ENCODE measurements around the gene ACADSB. TPM values are rescaled to one million over a fixed set of nuclear protein-coding genes. Genes with fewer than 3 reads are reported as not detected.

ACADSB gene
- total and polyA plus RNA-seq, 10 of the 15 experiments (the other 5 are each of a cell fraction or from before 2014, with no cell fraction given): 10.8 to 24.0 (median 15.0) TPM

DNA sequence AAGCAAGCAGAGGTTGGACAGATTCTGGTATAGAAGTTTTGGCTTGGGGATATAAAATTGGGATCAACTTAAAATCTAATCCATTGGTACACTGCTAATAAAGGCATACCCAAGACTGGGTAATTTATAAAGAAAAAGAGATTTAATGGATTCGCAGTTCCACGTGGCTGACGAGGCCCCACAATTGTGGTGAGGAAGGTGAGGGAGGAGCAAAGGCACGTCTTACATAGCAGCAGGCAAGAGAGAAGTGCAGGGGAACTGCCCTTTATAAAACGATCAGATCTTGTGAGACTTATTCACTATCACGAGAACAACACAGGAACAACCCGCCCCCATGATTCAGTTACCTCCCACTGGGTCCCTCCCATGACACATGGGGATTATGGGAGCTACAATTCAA is 9.7 kb downstream of the ACADSB start (continued):
- TF ChIP-seq, protein P1, sequence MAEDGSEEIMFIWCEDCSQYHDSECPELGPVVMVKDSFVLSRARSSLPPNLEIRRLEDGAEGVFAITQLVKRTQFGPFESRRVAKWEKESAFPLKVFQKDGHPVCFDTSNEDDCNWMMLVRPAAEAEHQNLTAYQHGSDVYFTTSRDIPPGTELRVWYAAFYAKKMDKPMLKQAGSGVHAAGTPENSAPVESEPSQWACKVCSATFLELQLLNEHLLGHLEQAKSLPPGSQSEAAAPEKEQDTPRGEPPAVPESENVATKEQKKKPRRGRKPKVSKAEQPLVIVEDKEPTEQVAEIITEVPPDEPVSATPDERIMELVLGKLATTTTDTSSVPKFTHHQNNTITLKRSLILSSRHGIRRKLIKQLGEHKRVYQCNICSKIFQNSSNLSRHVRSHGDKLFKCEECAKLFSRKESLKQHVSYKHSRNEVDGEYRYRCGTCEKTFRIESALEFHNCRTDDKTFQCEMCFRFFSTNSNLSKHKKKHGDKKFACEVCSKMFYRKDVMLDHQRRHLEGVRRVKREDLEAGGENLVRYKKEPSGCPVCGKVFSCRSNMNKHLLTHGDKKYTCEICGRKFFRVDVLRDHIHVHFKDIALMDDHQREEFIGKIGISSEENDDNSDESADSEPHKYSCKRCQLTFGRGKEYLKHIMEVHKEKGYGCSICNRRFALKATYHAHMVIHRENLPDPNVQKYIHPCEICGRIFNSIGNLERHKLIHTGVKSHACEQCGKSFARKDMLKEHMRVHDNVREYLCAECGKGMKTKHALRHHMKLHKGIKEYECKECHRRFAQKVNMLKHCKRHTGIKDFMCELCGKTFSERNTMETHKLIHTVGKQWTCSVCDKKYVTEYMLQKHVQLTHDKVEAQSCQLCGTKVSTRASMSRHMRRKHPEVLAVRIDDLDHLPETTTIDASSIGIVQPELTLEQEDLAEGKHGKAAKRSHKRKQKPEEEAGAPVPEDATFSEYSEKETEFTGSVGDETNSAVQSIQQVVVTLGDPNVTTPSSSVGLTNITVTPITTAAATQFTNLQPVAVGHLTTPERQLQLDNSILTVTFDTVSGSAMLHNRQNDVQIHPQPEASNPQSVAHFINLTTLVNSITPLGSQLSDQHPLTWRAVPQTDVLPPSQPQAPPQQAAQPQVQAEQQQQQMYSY (CRISPR knock-in tag; IDR thresholded peaks at IDR 0.05): no peak
- TF ChIP-seq NR2F1 (conservative IDR thresholded peaks at IDR 0.05): no peak
- TF ChIP-seq BRCA1 (IDR thresholded peaks at IDR 0.05; ENCODE audit: low read depth, low read length): no peak
- TF ChIP-seq, protein P2, sequence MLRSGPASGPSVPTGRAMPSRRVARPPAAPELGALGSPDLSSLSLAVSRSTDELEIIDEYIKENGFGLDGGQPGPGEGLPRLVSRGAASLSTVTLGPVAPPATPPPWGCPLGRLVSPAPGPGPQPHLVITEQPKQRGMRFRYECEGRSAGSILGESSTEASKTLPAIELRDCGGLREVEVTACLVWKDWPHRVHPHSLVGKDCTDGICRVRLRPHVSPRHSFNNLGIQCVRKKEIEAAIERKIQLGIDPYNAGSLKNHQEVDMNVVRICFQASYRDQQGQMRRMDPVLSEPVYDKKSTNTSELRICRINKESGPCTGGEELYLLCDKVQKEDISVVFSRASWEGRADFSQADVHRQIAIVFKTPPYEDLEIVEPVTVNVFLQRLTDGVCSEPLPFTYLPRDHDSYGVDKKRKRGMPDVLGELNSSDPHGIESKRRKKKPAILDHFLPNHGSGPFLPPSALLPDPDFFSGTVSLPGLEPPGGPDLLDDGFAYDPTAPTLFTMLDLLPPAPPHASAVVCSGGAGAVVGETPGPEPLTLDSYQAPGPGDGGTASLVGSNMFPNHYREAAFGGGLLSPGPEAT (IDR thresholded peaks at IDR 0.05; ENCODE audit: low read depth): no peak
- TF ChIP-seq, protein P3, sequence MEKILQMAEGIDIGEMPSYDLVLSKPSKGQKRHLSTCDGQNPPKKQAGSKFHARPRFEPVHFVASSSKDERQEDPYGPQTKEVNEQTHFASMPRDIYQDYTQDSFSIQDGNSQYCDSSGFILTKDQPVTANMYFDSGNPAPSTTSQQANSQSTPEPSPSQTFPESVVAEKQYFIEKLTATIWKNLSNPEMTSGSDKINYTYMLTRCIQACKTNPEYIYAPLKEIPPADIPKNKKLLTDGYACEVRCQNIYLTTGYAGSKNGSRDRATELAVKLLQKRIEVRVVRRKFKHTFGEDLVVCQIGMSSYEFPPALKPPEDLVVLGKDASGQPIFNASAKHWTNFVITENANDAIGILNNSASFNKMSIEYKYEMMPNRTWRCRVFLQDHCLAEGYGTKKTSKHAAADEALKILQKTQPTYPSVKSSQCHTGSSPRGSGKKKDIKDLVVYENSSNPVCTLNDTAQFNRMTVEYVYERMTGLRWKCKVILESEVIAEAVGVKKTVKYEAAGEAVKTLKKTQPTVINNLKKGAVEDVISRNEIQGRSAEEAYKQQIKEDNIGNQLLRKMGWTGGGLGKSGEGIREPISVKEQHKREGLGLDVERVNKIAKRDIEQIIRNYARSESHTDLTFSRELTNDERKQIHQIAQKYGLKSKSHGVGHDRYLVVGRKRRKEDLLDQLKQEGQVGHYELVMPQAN (conservative IDR thresholded peaks at IDR 0.05): no peak
